B cell (primary cell): ENCODE measurements around the gene ARHGEF10L. TPM values are rescaled to one million over a fixed set of nuclear protein-coding genes. Genes with fewer than 3 reads are reported as not detected.

Source experiments
- ATAC-seq: fragments of 200-7000 bp; cut with Tn5 transposase; one replicate; pipeline ENCODE4 v1.10.0; 2021; ENCODE audit warnings: low read depth, mild to moderate bottlenecking, moderate number of reproducible peaks, moderate library complexity
- CTCF ChIA-PET: fragments of 350-600 bp; sonication (Branson Sonifier 250); formaldehyde crosslinking; loops from one replicate; lab custom pipeline; 2021; ENCODE audit warnings: antibody characterized with exemption, inconsistent platforms; lab: Charles Lee
- POLR2A ChIA-PET: fragments of 350-600 bp; sonication (Branson Sonifier 250); formaldehyde crosslinking; loops from one replicate; lab custom pipeline; 2021; ENCODE audit warnings: antibody characterized with exemption; lab: Charles Lee
- DNase-seq: peaks from one replicate; pipeline ENCODE4 v3.0.0; 2013
- H2AFZ ChIP-seq: 2 replicates; pipeline ENCODE4 v1.6.1; 2012; ENCODE audit warnings: mild to moderate bottlenecking, low read depth, low read length; ENCODE audit not compliant: insufficient read depth, poor library complexity, severe bottlenecking
- H3K27ac ChIP-seq, 2 donors: 1 replicate in 1 of 2; 2 replicates in 1 of 2; pipeline ENCODE4 v1.5.1; 2012 to 2013; ENCODE audit warnings: low read length in 2 of 2, mild to moderate bottlenecking in 2 of 2, moderate library complexity in 1 of 2
- H3K27me3 ChIP-seq, 4 experiments: fragments of 200-600 bp in 1 of 4; sonication (generic) in 1 of 4; replicated peaks in 1 of 4; 1 replicate in 2 of 4; 2 replicates in 2 of 4; pipeline versions ENCODE4 v1.6.1 to v1.7.0; 2013 to 2016; ENCODE audit warnings: low read length in 3 of 4, mild to moderate bottlenecking in 2 of 4, mixed read lengths in 1 of 4, moderate library complexity in 1 of 4; ENCODE audit not compliant: insufficient read depth in 4 of 4, control insufficient read depth in 3 of 4; ENCODE audit errors: control extremely low read depth in 1 of 4
- H3K36me3 ChIP-seq, 2 experiments: replicated peaks in 1 of 2; 1 replicate in 1 of 2; 2 replicates in 1 of 2; pipeline versions ENCODE4 v1.6.1 to v1.7.1; 2013; ENCODE audit warnings: low read length in 1 of 2; ENCODE audit not compliant: insufficient read depth in 2 of 2, control insufficient read depth in 1 of 2; ENCODE audit errors: control extremely low read depth in 1 of 2, extremely low read depth in 1 of 2
- H3K4me1 ChIP-seq, 2 donors: fragments of 200-600 bp in 1 of 2; sonication (generic) in 1 of 2; 1 replicate in 1 of 2; 2 replicates in 1 of 2; pipeline versions ENCODE4 v1.5.1 to v1.6.1; 2013 to 2017; ENCODE audit warnings: low read length in 2 of 2; ENCODE audit not compliant: control insufficient read depth in 2 of 2, insufficient read depth in 2 of 2
- H3K4me2 ChIP-seq: replicated peaks from 2 replicates; pipeline ENCODE3; 2012; ENCODE audit warnings: mild to moderate bottlenecking, low read depth, low read length; ENCODE audit not compliant: poor library complexity, severe bottlenecking
- H3K4me3 ChIP-seq, 5 experiments: fragments of 200-600 bp in 1 of 5; sonication (generic) in 1 of 5; 1 replicate in 3 of 5; 2 replicates in 2 of 5; pipeline versions ENCODE4 v1.5.1 to v1.7.0; 2011 to 2016; ENCODE audit warnings: low read length in 4 of 5, mild to moderate bottlenecking in 4 of 5, low read depth in 2 of 5, control low read depth in 1 of 5, moderate library complexity in 1 of 5; ENCODE audit not compliant: insufficient read depth in 1 of 5; ENCODE audit errors: control extremely low read depth in 1 of 5, extremely low read depth in 1 of 5
- H3K79me2 ChIP-seq: fragments of 200-600 bp; sonication (generic); one replicate; pipeline ENCODE4 v1.6.0; 2016; ENCODE audit warnings: low read length; ENCODE audit not compliant: control insufficient read depth, insufficient read depth
- H3K9ac ChIP-seq: fragments of 200-600 bp; sonication (generic); 2 replicates; pipeline ENCODE4 v1.6.1; 2017; ENCODE audit warnings: mild to moderate bottlenecking, low read length, moderate library complexity
- H3K9me3 ChIP-seq, 3 donors: one replicate each; pipeline versions ENCODE4 v1.6.1 to v1.7.1; 2013; ENCODE audit warnings: low read length in 2 of 3; ENCODE audit not compliant: control insufficient read depth in 2 of 3, insufficient read depth in 1 of 3; ENCODE audit errors: control extremely low read depth in 1 of 3
- H4K20me1 ChIP-seq: 2 replicates; pipeline ENCODE4 v1.6.0; 2012; ENCODE audit warnings: mild to moderate bottlenecking, low read length; ENCODE audit not compliant: insufficient read depth, control insufficient read depth, poor library complexity, severe bottlenecking
- H3K27ac Mint-ChIP-seq: one replicate; pipeline ENCODE4 v1.8.0; 2021; ENCODE audit warnings: mixed read lengths
- H3K27me3 Mint-ChIP-seq: one replicate; pipeline ENCODE4 v1.8.0; 2021; ENCODE audit warnings: mixed read lengths
- H3K4me1 Mint-ChIP-seq: one replicate; pipeline ENCODE4 v1.8.0; 2021; ENCODE audit warnings: mixed read lengths
- H3K4me3 Mint-ChIP-seq: one replicate; pipeline ENCODE4 v1.8.0; 2021; ENCODE audit warnings: mixed read lengths
- H3K9me3 Mint-ChIP-seq: one replicate; pipeline ENCODE4 v1.8.0; 2022; ENCODE audit warnings: mixed read lengths; ENCODE audit not compliant: insufficient read depth
- EZH2 ChIP-seq: IDR thresholded peaks from 2 replicates; pipeline ENCODE4 v1.6.1; 2012; ENCODE audit warnings: borderline replicate concordance, low read depth, mild to moderate bottlenecking, moderate library complexity, low read length; ENCODE audit not compliant: insufficient read depth, poor library complexity, severe bottlenecking
- WGBS: methylation state at CpG from one replicate; pipeline ENCODE4 v1.1.5; 2013; ENCODE audit warnings: missing lambda C conversion rate; ENCODE audit not compliant: insufficient coverage; 5-methylcytosine and 5-hydroxymethylcytosine counted together
- intact Hi-C: fragments of 100-400 bp; cut with micrococcal nuclease; formaldehyde crosslinking; loops from one replicate; pipeline ENCODE4 v1.10.0; 2022
- polyA plus RNA-seq: library from polyadenylated mRNA; depleted of rRNA; stranded (reverse); fragments of >200 nt; gene quantifications from 2 replicates; pipeline ENCODE4 v1.2.3, GENCODE V29; 2012
- total RNA-seq, 2 donors: library from RNA; stranded (reverse); fragments of 120-200 nt in 1 of 2; gene quantifications; 1 replicate in 1 of 2; 2 replicates in 1 of 2; pipeline versions ENCODE4 v1.2.3 to v1.2.4, GENCODE V29; 2013 to 2022
- TF ChIP-seq, protein P1 (sequence below): fragments of 200-600 bp; IDR thresholded peaks from one replicate; pipeline ENCODE4 v1.8.0; 2022; ENCODE audit warnings: antibody characterized with exemption, mild to moderate bottlenecking

ARHGEF10L gene
- total and polyA plus RNA-seq, 2 donors (not counting 1 experiment from before 2014, with no cell fraction given): 2.0 to 4.9 TPM

DNA sequence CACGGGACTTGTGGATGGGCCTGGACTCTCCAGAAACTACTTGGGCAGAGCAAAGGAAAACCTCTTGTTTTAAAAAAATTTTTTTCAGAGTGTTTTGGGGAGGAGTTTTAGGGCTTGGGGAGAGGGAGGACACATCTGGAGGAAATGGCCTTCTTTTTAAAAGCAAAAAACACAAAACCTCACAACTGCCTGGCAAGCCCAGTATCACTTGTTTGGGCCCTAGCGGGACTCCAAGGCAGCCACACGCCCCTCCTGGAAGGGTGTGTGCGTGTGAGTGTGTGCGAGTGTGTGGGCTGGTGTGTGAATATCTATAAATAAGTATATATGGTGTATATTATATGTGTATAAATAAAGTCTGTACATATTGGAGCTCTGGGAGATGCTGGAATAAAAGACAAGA, 158.0 kb downstream of the ARHGEF10L start:
- DNase-seq (no peak), ATAC-seq (no peak)
- H3K4me1 ChIP-seq: no peaks in the 10 kb centered on the region
- no peak overlapping the region for H3K9ac ChIP-seq
- H3K36me3 ChIP-seq: no peaks in the 10 kb centered on the region
- peaks cover 15% of the 10 kb centered on the region for H3K27me3 Mint-ChIP-seq
- no peaks in the 10 kb centered on the region for H3K9me3 ChIP-seq
- no peaks in the 10 kb centered on the region for H3K4me1 Mint-ChIP-seq
- intact Hi-C loops: no loop called here
- no peak overlapping the region for H3K27ac Mint-ChIP-seq
- no peak for TF ChIP-seq EZH2
- TF ChIP-seq, protein P1, sequence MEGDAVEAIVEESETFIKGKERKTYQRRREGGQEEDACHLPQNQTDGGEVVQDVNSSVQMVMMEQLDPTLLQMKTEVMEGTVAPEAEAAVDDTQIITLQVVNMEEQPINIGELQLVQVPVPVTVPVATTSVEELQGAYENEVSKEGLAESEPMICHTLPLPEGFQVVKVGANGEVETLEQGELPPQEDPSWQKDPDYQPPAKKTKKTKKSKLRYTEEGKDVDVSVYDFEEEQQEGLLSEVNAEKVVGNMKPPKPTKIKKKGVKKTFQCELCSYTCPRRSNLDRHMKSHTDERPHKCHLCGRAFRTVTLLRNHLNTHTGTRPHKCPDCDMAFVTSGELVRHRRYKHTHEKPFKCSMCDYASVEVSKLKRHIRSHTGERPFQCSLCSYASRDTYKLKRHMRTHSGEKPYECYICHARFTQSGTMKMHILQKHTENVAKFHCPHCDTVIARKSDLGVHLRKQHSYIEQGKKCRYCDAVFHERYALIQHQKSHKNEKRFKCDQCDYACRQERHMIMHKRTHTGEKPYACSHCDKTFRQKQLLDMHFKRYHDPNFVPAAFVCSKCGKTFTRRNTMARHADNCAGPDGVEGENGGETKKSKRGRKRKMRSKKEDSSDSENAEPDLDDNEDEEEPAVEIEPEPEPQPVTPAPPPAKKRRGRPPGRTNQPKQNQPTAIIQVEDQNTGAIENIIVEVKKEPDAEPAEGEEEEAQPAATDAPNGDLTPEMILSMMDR: no peak
- H3K4me3 Mint-ChIP-seq: no peak overlapping the region
- no peaks in the 10 kb centered on the region for H4K20me1 ChIP-seq
- ChIA-PET POLR2A (no interaction called here), CTCF (no interaction called here)
- H3K27me3 ChIP-seq: no peaks in the 10 kb centered on the region
- H3K27ac ChIP-seq: no peak overlapping the region
- H3K4me3 ChIP-seq: no peak overlapping the region
- H2AFZ ChIP-seq: no peak overlapping the region
- no peaks in the 10 kb centered on the region for H3K9me3 Mint-ChIP-seq
- H3K79me2 ChIP-seq: no peaks in the 10 kb centered on the region
- 22% methylated on average over 1 of the region's 5 CpGs for WGBS
- H3K4me2 ChIP-seq: no peak overlapping the region

DNA sequence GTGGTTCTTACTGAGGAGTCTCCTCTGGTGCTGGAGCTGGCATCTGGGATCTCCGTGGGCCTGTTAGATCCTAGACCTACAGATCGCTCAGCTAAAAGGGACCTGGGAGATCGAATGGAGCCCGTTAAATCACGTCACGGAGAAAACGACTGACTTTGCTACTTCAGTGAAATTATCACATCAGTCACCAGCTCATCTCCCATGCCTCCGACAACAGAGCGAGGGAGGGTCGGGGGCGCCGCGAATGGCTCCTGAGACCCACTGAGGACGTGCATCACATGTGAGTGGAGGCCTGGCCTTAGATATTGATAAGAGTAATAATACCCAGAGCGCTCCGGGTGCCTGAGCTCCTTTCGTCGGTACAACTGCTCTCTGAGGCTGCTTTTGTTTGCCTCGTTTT, 160.1 kb downstream of the ARHGEF10L start:
- H3K9ac ChIP-seq: no peak overlapping the region
- no peak for DNase-seq
- H3K4me2 ChIP-seq: no peak overlapping the region
- no peak for TF ChIP-seq EZH2
- TF ChIP-seq, protein P1: no peak
- H3K36me3 ChIP-seq: no peaks in the 10 kb centered on the region
- no peaks in the 10 kb centered on the region for H3K9me3 ChIP-seq
- intact Hi-C loops: no loop called here
- no peaks in the 10 kb centered on the region for H3K4me1 ChIP-seq
- Mint-ChIP-seq H3K27me3 (peaks cover 3% of the 10 kb centered on the region), H3K9me3 (no peaks in the 10 kb centered on the region), H3K4me3 (no peak overlapping the region), H3K4me1 (no peaks in the 10 kb centered on the region), H3K27ac (no peak overlapping the region)
- ChIA-PET POLR2A (no interaction called here), CTCF (no interaction called here)
- no peak overlapping the region for H3K27ac ChIP-seq
- no peak for ATAC-seq
- H3K4me3 ChIP-seq: no peak overlapping the region
- no peaks in the 10 kb centered on the region for H3K79me2 ChIP-seq
- no peaks in the 10 kb centered on the region for H4K20me1 ChIP-seq
- H2AFZ ChIP-seq: no peak overlapping the region
- H3K27me3 ChIP-seq: no peaks in the 10 kb centered on the region
- WGBS: 93% methylated on average over 14 of the region's 19 CpGs
